PC-9 (cell line): ENCODE measurements around the gene OR4F15. TPM values are rescaled to one million over a fixed set of nuclear protein-coding genes. Genes with fewer than 3 reads are reported as not detected.
A peak's percentile ranks its signal among the peaks of the same experiment; 100 is the strongest.
"Not testable (repeated sequence)": the region's sequence is repeated elsewhere in the genome, so short reads cannot be mapped to it uniquely, and the experiment has no call there.

Experiments
- Bru-seq: library from RNA; stranded (reverse); fragments of 400-500 nt; gene quantifications from one replicate; lab custom pipeline; 2021; lab: Mats Ljungman, UMichigan
- BruChase-seq, 2 experiments: library from RNA; stranded (reverse); fragments of 400-500 nt; gene quantifications; one replicate each; lab custom pipeline; 2021; lab: Mats Ljungman, UMichigan
- BruUV-seq: library from RNA; stranded (reverse); fragments of 400-500 nt; replicated peaks from 2 replicates; lab custom pipeline; 2021; lab: Mats Ljungman, UMichigan
- CTCF ChIA-PET: fragments of 300-600 bp; sonication (Branson Sonifier 250); formaldehyde crosslinking; loops from one replicate; lab custom pipeline; 2022; ENCODE audit warnings: antibody characterized with exemption; lab: Charles Lee
- POLR2A ChIA-PET: fragments of 300-600 bp; sonication (Branson Sonifier 250); formaldehyde crosslinking; loops from one replicate; lab custom pipeline; 2022; ENCODE audit warnings: antibody characterized with exemption; ENCODE audit not compliant: unreplicated experiment; lab: Charles Lee
- DNase-seq, 2 experiments: peaks; one replicate each; pipeline versions ENCODE4 v3.0.0 to v3.0.0-alpha.2; 2015 to 2022; ENCODE audit warnings: mixed read lengths in 1 of 2
- H2AFZ ChIP-seq: fragments of 200-600 bp; sonication (generic); 2 replicates; pipeline ENCODE4 v1.8.1; 2017; ENCODE audit warnings: antibody characterized with exemption
- H3F3A ChIP-seq: fragments of 200-600 bp; sonication (generic); 2 replicates; pipeline ENCODE4 v1.8.1; 2017; ENCODE audit warnings: antibody characterized with exemption, mild to moderate bottlenecking, low read depth; ENCODE audit not compliant: insufficient read depth
- H3K27ac ChIP-seq: fragments of 200-600 bp; sonication (generic); 2 replicates; pipeline ENCODE4 v1.6.1; 2016; ENCODE audit warnings: mixed run types
- H3K27me3 ChIP-seq: fragments of 200-600 bp; sonication (generic); 2 replicates; pipeline ENCODE4 v1.6.1; 2016; ENCODE audit warnings: low read depth, mixed run types; ENCODE audit not compliant: insufficient read depth
- H3K36me3 ChIP-seq: fragments of 200-600 bp; sonication (generic); 2 replicates; pipeline ENCODE4 v1.6.1; 2016; ENCODE audit warnings: low read depth, mixed run types
- H3K4me1 ChIP-seq: fragments of 200-600 bp; sonication (generic); replicated peaks from 2 replicates; pipeline ENCODE4 v1.6.1; 2016; ENCODE audit warnings: mixed run types; ENCODE audit not compliant: insufficient read depth
- H3K4me2 ChIP-seq: fragments of 200-600 bp; sonication (generic); 2 replicates; pipeline ENCODE4 v1.6.1; 2017; ENCODE audit warnings: mixed run types
- H3K4me3 ChIP-seq: fragments of 200-600 bp; sonication (generic); 2 replicates; pipeline ENCODE4 v1.6.1; 2016; ENCODE audit warnings: mixed run types
- H3K79me2 ChIP-seq: fragments of 200-600 bp; sonication (generic); 2 replicates; pipeline ENCODE4 v1.6.1; 2017; ENCODE audit warnings: low read depth, mixed run types
- H3K9me2 ChIP-seq: fragments of 200-600 bp; sonication (generic); 2 replicates; pipeline ENCODE4 v1.8.1; 2017; ENCODE audit warnings: mild to moderate bottlenecking; ENCODE audit not compliant: insufficient read depth
- H3K9me3 ChIP-seq: fragments of 200-600 bp; sonication (generic); 2 replicates; pipeline ENCODE4 v1.8.1; 2016; ENCODE audit warnings: low read depth; ENCODE audit not compliant: insufficient read depth
- H4K20me1 ChIP-seq: fragments of 200-600 bp; sonication (generic); 2 replicates; pipeline ENCODE4 v1.8.1; 2017; ENCODE audit not compliant: insufficient read depth
- CTCF ChIP-seq: fragments of 200-600 bp; sonication (generic); conservative IDR thresholded peaks from 2 replicates; pipeline ENCODE4 v1.6.1; 2017; ENCODE audit warnings: mixed run types, antibody characterized with exemption, mild to moderate bottlenecking, moderate library complexity
- EZH2 ChIP-seq: fragments of 200-600 bp; sonication (generic); IDR thresholded peaks from 2 replicates; pipeline ENCODE4 v1.8.0; 2017; ENCODE audit warnings: antibody characterized with exemption, low read depth
- intact Hi-C: fragments of 100-400 bp; cut with micrococcal nuclease; formaldehyde crosslinking; loops from one replicate; pipeline ENCODE4 v1.10.0; 2022; ENCODE audit not compliant: unreplicated experiment
- long read RNA-seq: library from polyadenylated mRNA; stranded (forward); transcript quantifications from one replicate; pipeline ENCODE4 v2.0.0, GENCODE V29; 2022
- total RNA-seq: library from RNA; stranded (reverse); gene quantifications from 2 replicates; pipeline ENCODE4 v1.2.3, GENCODE V29; 2021

OR4F15 gene, protein sequence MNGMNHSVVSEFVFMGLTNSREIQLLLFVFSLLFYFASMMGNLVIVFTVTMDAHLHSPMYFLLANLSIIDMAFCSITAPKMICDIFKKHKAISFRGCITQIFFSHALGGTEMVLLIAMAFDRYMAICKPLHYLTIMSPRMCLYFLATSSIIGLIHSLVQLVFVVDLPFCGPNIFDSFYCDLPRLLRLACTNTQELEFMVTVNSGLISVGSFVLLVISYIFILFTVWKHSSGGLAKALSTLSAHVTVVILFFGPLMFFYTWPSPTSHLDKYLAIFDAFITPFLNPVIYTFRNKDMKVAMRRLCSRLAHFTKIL
- not detected in 2 replicates for total RNA-seq
- not detected for Bru-seq, nascent RNA
- not detected for BruChase-seq, experiment 1, labeled RNA remaining after a 2-hour chase
- BruChase-seq, experiment 2, labeled RNA remaining after a 6-hour chase = not detected
- long read RNA-seq = 0 reads

GRCh38 chr15:101811902-101812301, at the start of gene OR4F15:
Gene OR4F15 (plus strand): TSS chr15:101812202. CDS start chr15:101818187, 5,985 bp downstream.
- Histone ChIP-seq H3K79me2 (no peaks in the 10 kb centered on the region), H4K20me1 (no peaks in the 10 kb centered on the region), H3K36me3 (no peaks in the 10 kb centered on the region), H3K9me2 (no peaks in the 10 kb centered on the region), H3K4me3 (no peak within 1 kb of the TSS), H3K27me3 (no peaks in the 10 kb centered on the region), H2AFZ (no peak within 1 kb of the TSS), H3F3A (no peaks in the 10 kb centered on the region), H3K4me1 (no peaks in the 10 kb centered on the region), H3K9me3 (no peaks in the 10 kb centered on the region), H3K27ac (no peak within 1 kb of the TSS), H3K4me2 (no peak within 1 kb of the TSS)
- intact Hi-C loops = no loop called here
- POLR2A ChIA-PET = no interaction called here
- CTCF ChIA-PET = no interaction called here
- TF ChIP-seq EZH2 = no peak
- no peak for TF ChIP-seq CTCF
- no TSS peak for BruUV-seq
- no peak for DNase-seq

DNA sequence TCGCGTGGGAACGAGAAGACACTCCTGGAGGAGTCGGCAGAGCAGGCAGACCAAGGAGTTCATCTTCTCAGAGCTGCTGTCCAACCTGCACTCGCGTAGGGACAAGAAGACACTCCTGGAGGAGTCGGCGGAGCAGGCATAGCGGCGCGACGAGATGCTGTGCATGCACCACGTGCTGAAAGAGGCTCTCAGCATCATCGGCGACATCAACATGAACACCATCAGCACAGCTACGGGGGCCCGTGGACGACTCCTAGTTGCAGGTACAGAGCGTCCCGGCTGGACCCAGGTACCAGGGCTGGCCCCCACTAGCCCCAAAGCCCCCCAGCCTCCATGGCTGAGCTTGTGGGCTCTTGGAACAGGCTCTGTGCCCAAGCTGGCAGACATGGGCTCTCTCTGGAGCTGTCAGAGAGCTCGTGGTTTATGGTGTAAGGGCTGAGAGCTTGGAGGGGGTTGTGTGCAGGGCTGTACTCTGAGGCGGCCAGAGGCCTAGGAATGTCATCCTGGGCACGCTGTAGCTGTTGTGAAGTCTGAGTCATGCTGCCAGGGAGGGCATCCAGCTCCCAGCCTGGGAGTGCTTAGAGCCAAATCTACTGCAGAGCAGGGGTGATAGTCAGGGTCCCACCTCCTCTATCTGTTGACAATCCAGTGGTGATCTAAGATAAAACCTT, 47.2 kb upstream of the OR4F15 start:
- CTCF ChIA-PET, H4K20me1 ChIP-seq, H3K9me2 ChIP-seq, H3K4me2 ChIP-seq, POLR2A ChIA-PET, BruUV-seq, H3K4me3 ChIP-seq, H2AFZ ChIP-seq, H3K36me3 ChIP-seq, H3F3A ChIP-seq, intact Hi-C loops, H3K27ac ChIP-seq, H3K79me2 ChIP-seq, H3K9me3 ChIP-seq, H3K4me1 ChIP-seq: not testable (repeated sequence)
- DNase-seq = peak in 1 of 2 experiments; percentile 34
- peaks cover 37% of the 10 kb centered on the region for H3K27me3 ChIP-seq

- H3K4me2 ChIP-seq, CTCF ChIA-PET, POLR2A ChIA-PET, H3F3A ChIP-seq, H3K4me1 ChIP-seq, H2AFZ ChIP-seq, H3K4me3 ChIP-seq, H3K9me2 ChIP-seq, H3K79me2 ChIP-seq, H3K27ac ChIP-seq, H3K36me3 ChIP-seq, BruUV-seq, H3K9me3 ChIP-seq, H4K20me1 ChIP-seq, intact Hi-C loops, DNase-seq: not testable (repeated sequence)
- H3K27me3 ChIP-seq = peaks cover 42% of the 10 kb centered on the region
These were observed 46.7 kb upstream of the OR4F15 start for GRCh38 chr15:101765340-101765671.

- Histone ChIP-seq H3K4me1 (no peaks in the 10 kb centered on the region), H3F3A (no peaks in the 10 kb centered on the region), H3K79me2 (no peaks in the 10 kb centered on the region), H3K4me2 (no peak overlapping the region), H3K27ac (no peak overlapping the region), H4K20me1 (no peaks in the 10 kb centered on the region), H3K4me3 (no peak overlapping the region), H3K36me3 (no peaks in the 10 kb centered on the region), H3K27me3 (peaks cover 44% of the 10 kb centered on the region), H3K9me2 (no peaks in the 10 kb centered on the region), H2AFZ (no peak overlapping the region), H3K9me3 (no peaks in the 10 kb centered on the region)
- POLR2A ChIA-PET = no interaction called here
- no peak for TF ChIP-seq CTCF
- TF ChIP-seq EZH2 = no peak
- intact Hi-C loops = no loop called here
- no peak for DNase-seq
- CTCF ChIA-PET = no interaction called here
- no TSS peak for BruUV-seq
These were observed 46.1 kb upstream of the OR4F15 start for GRCh38 chr15:101765772-101766456.
